OCI-LY3 (cell line): ENCODE results near the gene AKT3.

ENCODE experiments used
- H2AFZ ChIP-seq: fragments of 200-600, 300-600 bp; shearing (Covaris generic); 2 replicates; pipeline ENCODE4 v1.6.0; 2014; ENCODE audit warnings: antibody characterized with exemption, low read depth, low read length
- H3K27ac ChIP-seq: fragments of 200-600, 300-600 bp; sonication (generic); 2 replicates; pipeline ENCODE4 v1.5.1; 2014; ENCODE audit warnings: mild to moderate bottlenecking, low read length, moderate library complexity, mixed read lengths
- H3K27me3 ChIP-seq: fragments of 200-600, 300-600 bp; sonication (generic); 2 replicates; pipeline ENCODE4 v1.6.1; 2014; ENCODE audit warnings: low read depth, low read length, mixed read lengths
- H3K36me3 ChIP-seq: fragments of 200-600, 300-600 bp; sonication (generic); replicated peaks from 2 replicates; pipeline ENCODE3; 2014; ENCODE audit warnings: low read depth, low read length, mixed read lengths
- H3K4me1 ChIP-seq: fragments of 300-600, 200-600 bp; sonication (generic); 2 replicates; pipeline ENCODE4 v1.6.1; 2014; ENCODE audit warnings: low read length, mixed read lengths
- H3K4me2 ChIP-seq: fragments of 200-600, 300-600 bp; sonication (generic); 2 replicates; pipeline ENCODE4 v1.6.1; 2014; ENCODE audit warnings: low read length, mixed read lengths
- H3K4me3 ChIP-seq: fragments of 300-600, 200-600 bp; sonication (generic); 2 replicates; pipeline ENCODE4 v1.5.1; 2014; ENCODE audit warnings: antibody characterized with exemption, mild to moderate bottlenecking, low read length, moderate library complexity
- H3K79me2 ChIP-seq: fragments of 300-600, 200-600 bp; shearing (Covaris generic); 2 replicates; pipeline ENCODE4 v1.6.1; 2014; ENCODE audit warnings: mild to moderate bottlenecking, low read length, mixed read lengths
- H3K9ac ChIP-seq: fragments of 300-600, 200-600 bp; shearing (Covaris generic); 2 replicates; pipeline ENCODE4 v1.6.0; 2014; ENCODE audit warnings: mild to moderate bottlenecking, low read length, moderate library complexity
- H3K9me3 ChIP-seq: fragments of 200-600, 300-600 bp; shearing (Covaris generic); 2 replicates; pipeline ENCODE4 v1.6.1; 2014; ENCODE audit warnings: low read length, mixed read lengths; ENCODE audit not compliant: insufficient read depth
- H4K20me1 ChIP-seq: fragments of 200-600, 300-600 bp; sonication (generic); 2 replicates; pipeline ENCODE4 v1.6.1; 2016; ENCODE audit warnings: low read length, mixed read lengths; ENCODE audit not compliant: insufficient read depth
- CTCF ChIP-seq: fragments of 200-600, 300-600 bp; sonication (generic); IDR thresholded peaks from 2 replicates; pipeline ENCODE4 v1.5.1; 2014; ENCODE audit warnings: antibody characterized with exemption, low read length, low read depth
- EZH2phosphoT487 ChIP-seq: fragments of 200-600 bp; shearing (Covaris generic); IDR thresholded peaks from 2 replicates; pipeline ENCODE4 v1.6.1; 2018; ENCODE audit warnings: antibody characterized with exemption, mixed run types, low read depth

The AKT3 gene

GRCh38 chr1:243513726-243514491 is 336.1 kb downstream of the AKT3 start:
- peak overlapping the region; percentile 28; the same call in 1 of the 2 replicates for H3K9ac ChIP-seq
- H3K27me3 ChIP-seq: no peaks in the 10 kb centered on the region
- H3K4me2 ChIP-seq: peak overlapping the region; percentile 61
- no peaks in the 10 kb centered on the region for H4K20me1 ChIP-seq
- H3K4me3 ChIP-seq: peak overlapping the region; percentile 43
- H3K36me3 ChIP-seq: peaks cover 18% of the 10 kb centered on the region
- TF ChIP-seq EZH2phosphoT487: no peak
- TF ChIP-seq CTCF: no peak
- H3K9me3 ChIP-seq: peaks cover 12% of the 10 kb centered on the region; the same call in 1 of the 2 replicates
- no peaks in the 10 kb centered on the region for H3K79me2 ChIP-seq
- peak overlapping the region; percentile 60 for H3K27ac ChIP-seq
- H3K4me1 ChIP-seq: peaks cover 42% of the 10 kb centered on the region
- peak overlapping the region; percentile 3; the same call in 1 of the 2 replicates for H2AFZ ChIP-seq

GRCh38 chr1:243510928-243511327 is 339.1 kb downstream of the AKT3 start:
- Histone ChIP-seq H3K9me3 (no peaks in the 10 kb centered on the region), H2AFZ (no peak overlapping the region), H3K36me3 (peaks cover under 1% of the 10 kb centered on the region), H3K27me3 (no peaks in the 10 kb centered on the region), H3K4me2 (no peak overlapping the region), H3K4me1 (peaks cover 35% of the 10 kb centered on the region), H3K79me2 (no peaks in the 10 kb centered on the region), H4K20me1 (no peaks in the 10 kb centered on the region), H3K4me3 (no peak overlapping the region), H3K9ac (no peak overlapping the region), H3K27ac (no peak overlapping the region)
- no peak for TF ChIP-seq CTCF
- TF ChIP-seq EZH2phosphoT487: no peak

- Histone ChIP-seq H3K4me1 (peaks cover 15% of the 10 kb centered on the region), H3K9me3 (no peaks in the 10 kb centered on the region), H3K27ac (no peak overlapping the region), H3K36me3 (peaks cover 6% of the 10 kb centered on the region), H3K79me2 (no peaks in the 10 kb centered on the region), H3K9ac (no peak overlapping the region), H4K20me1 (no peaks in the 10 kb centered on the region), H3K27me3 (no peaks in the 10 kb centered on the region), H2AFZ (no peak overlapping the region), H3K4me3 (no peak overlapping the region), H3K4me2 (no peak overlapping the region)
- TF ChIP-seq EZH2phosphoT487 (no peak), CTCF (no peak)
Measured at GRCh38 chr1:243508943-243509342, 341.1 kb downstream of the AKT3 start.

GRCh38 chr1:243508303-243508713 is 341.7 kb downstream of the AKT3 start:
- no peak overlapping the region for H3K27ac ChIP-seq
- TF ChIP-seq CTCF: no peak
- TF ChIP-seq EZH2phosphoT487: no peak
- H3K36me3 ChIP-seq: peaks cover 8% of the 10 kb centered on the region
- no peak overlapping the region for H3K9ac ChIP-seq
- no peaks in the 10 kb centered on the region for H3K27me3 ChIP-seq
- no peak overlapping the region for H2AFZ ChIP-seq
- no peaks in the 10 kb centered on the region for H4K20me1 ChIP-seq
- H3K4me3 ChIP-seq: no peak overlapping the region
- peaks cover 9% of the 10 kb centered on the region for H3K4me1 ChIP-seq
- no peak overlapping the region for H3K4me2 ChIP-seq
- H3K9me3 ChIP-seq: no peaks in the 10 kb centered on the region
- no peaks in the 10 kb centered on the region for H3K79me2 ChIP-seq
